ENCODE data around the gene ZNF831. TPM values are rescaled to one million over a fixed set of nuclear protein-coding genes. Genes with fewer than 3 reads are reported as not detected.

ZNF831 gene
- total RNA-seq, 1 donor from 2014 or later = 1.4 TPM

DNA sequence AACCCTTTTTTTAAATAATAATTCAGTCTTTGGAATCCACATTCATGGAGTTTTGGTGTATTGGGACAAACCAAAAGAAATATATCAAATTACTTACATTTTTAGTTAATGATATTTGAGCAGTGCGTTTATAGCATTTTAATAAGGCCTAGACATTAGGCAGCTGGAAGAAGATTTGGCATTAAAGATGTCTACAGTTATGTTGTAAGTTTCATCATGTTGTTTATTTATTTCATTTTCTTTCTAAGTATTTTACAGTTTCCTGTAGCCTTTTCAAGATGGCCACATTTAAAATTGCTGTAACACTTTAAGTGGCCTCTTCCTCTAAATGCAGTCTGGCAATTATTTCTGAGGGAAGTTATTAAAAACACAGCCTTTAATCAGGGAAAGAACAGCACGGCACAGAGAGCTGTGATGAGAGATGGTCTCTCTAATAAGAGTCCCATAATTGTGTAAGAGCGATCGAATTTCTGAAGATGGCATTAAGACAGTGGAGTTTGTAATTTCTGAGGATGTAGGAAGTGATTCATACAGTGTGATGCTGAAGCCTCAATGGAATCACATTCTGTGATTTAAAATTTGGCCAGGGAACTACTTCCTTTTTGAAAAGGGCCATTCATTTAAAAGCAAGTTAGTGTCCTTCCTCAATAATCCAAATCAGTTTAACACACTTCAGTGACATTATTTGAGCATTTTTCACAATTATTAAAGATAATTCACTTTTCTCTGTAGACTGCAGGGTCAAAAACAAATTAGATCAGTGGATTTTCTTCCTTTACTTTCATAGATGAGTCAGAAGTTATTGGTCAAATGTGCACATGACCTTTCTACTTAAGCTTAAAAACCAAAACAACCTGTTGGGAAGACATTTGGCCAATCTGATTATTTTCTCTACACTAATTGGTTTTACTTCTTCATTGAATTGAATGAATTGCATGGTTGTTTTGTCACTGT, 84.4 kb downstream of the ZNF831 start:
- DNase-seq (ENCODE audit: low spot score) = no peak

DNA sequence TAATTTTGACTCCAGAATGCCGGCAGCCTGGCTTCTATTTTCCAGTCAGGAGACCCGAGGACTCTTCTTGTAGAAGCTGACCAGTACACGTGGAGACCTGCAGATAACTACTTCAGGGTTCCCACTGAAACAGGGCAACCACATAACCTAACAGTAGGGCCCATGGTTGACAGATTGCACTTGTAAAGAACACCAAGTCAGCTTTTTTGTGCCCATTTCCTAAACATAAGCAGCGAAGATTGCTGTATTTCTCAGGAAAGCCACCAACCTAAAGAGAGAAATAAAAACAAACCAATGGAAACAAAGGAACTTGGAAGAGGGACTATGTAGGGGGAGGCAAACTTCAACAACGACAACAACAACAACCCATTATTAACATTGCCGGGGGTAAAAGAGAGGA, 86.7 kb downstream of the ZNF831 start:
- no peak for DNase-seq (ENCODE audit: low spot score)

DNA sequence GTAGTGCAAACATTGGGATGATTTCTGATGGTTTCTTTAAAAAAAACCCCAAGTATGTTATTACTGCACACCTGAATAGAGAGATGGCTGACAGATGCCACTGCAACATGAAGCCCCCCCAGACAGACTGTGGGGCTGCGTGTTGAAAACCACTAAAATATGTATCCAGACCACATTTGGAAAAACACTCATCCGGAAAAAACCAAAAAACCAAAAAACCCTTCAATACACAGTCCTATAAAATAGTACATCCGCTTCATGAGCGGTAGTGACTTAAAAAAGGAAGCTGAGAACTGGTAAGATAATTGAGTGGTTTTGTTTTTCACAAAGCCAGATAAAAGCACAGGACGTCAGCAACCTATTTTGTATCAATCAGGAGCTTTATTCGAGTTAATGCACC, 89.7 kb downstream of the ZNF831 start:
- DNase-seq (ENCODE audit: low spot score) = no peak

DNA sequence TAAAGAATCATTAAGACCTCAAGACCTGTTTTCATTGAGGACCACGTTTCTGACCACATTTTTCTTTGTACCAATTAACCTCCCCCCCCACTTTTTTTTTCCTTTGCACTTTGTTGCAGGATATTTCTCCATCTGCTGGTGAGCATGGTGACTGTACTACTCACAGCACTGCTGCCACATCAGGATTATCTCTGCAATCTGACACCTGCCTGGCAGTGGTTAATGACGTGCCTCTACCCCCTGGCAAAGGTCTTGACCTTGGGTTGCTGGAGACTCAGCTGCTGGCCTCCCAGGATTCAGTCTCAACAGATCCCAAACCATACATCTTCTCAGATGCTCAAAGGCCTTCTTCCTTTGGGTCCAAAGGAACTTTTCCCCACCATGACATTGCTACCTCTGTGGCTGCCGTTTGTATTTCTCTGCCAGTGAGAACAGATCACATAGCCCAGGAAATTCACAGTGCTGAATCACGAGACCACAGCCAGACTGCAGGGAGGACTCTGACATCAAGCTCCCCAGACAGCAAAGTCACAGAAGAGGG, 90.2 kb downstream of the ZNF831 start:
- no peak for DNase-seq (ENCODE audit: low spot score)

DNA sequence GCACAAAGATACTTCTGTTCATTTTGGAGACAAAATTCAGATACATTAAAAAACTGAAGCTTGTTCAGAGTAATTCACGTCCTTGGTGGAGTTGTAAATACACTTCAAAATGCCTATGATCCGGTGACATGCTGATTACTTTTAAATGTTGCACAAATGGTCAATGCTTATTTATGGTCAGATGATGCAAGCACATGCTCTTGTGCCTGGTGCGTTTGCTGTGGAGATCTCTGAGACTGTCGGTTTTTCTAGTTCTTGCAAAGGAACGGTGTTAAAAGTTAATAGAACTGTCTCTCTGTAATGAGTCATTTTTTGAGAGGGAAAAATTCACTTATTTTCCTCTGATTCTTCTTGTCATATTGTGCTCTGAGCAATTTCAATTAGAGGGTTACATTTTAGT, 91.6 kb downstream of the ZNF831 start:
- DNase-seq (ENCODE audit: low spot score) = no peak

DNA sequence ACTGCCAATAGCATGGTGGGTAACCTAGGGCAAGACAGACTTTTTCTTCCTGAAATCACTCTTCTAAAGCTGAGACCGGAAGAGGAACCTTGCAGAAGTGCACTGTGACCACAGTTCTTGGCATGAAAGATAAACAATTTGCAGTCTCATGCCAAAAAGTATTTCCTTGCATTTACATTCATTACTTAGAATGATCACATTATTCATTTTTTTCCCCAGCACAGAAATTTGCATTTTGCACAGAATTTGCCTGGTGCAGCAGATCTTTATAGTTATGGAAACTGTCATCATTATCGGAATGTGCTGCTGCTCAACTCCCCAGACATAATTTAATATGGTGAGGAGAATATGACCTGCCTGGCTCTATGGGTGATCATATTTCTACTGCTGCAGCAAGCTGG, 94.6 kb downstream of the ZNF831 start:
- no peak for DNase-seq (ENCODE audit: low spot score)

DNA sequence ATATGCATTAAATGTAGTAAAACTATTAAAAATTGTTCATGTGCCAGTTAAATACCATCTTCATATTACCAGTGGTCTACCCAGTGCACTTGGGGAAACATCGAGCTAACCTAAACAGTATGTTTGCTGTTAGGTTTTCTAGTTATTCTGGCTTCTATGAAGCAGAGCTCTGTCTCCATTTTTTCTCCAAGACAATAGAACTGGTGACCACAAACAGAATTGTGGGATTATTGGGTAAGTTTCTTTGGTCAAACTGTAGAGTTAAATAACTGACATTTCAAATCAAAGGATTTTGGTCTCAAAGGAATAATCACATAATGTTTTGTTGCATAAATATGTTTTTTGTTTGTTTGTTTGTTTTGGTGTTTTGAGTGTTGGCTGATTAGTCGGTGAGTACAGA, 96.3 kb downstream of the ZNF831 start:
- DNase-seq (ENCODE audit: low spot score) = no peak

DNA sequence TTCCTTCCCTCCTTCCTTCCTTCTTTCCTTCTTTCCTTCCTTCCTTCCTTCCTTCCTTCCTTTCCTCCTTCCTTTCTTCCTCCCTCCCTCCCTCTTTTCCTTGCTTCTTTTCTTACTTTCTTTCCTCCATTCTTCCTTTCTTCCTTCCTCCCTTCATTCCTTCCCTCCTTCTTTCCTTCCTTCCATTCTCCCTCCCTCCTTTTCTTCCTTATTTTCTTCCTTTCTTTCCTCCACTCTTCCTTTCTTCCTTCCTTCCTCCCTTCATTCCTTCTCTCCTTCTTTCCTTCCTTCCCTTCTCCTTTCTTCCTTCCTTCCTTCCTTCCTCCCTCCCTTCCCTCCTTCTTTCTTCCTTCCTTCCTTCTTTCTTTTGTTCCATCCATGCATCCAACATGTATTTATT, 101.7 kb downstream of the ZNF831 start:
- DNase-seq (ENCODE audit: low spot score) = no peak

DNA sequence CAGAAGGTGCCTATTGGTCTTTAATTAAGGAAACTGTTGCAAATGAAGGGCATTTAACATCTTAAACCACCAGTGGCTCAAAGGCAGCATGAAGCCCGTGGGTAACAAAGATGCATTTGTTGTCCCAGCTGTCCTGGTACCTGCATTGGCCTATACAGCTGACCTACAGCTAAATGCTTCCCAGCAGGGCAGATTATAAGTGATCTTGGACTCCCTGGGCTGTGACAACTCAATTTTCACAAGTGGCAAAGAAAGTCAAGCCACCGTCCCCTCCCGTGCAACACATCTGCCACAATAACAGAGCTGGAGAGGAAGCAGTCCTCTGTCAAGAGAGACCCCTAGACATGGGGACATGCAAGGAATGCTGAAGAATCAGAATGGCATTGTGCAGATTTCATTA, 105.2 kb downstream of the ZNF831 start:
- DNase-seq (ENCODE audit: low spot score) = no peak

DNA sequence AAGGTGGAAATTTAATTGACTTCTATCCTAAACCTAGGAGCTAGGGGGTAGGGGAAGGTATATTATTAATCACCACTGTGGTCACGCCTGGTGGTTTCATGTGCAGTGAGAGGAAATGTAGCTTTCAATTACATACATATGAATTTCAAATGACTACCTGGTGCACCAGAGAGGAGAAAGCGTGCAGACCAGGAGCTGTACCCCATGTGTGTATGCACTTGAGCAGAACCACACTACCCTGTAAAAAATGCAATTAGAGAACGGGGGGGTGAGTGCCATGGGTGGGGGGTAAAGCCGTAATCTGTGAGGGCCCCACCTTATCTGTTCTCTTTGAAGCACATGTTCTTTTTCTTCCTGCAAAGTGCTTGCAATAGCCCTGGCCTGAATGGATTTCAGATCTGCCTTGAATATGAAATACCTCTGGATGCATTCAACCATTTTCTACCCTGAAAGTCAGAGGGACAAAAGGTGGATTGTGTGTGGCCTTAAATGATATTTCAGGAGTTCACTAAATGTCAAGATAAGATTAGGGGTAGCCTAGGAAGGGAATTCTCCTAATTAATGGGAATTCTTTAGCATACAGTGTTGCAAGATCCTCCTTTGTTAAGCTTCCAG, 105.9 kb downstream of the ZNF831 start:
- DNase-seq (ENCODE audit: low spot score) = no peak

DNA sequence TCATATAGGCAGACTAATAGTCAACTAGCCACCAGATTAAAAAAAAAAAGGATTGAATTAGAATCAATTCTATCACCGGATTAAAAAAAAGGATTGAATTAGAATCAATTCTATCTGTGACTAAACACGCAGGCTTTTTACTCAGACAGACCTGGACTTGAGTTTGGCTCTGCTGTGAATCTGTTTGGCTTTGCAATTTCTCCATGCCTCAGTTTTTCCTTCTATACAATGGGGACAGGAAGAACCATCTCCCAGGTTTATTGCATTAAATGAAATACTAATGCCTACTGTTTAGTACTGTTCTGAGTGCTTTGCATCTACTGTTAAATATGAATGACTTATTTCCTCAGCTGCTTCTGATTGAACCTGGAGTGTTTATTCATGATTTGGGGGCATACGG, 106.8 kb downstream of the ZNF831 start:
- no peak for DNase-seq (ENCODE audit: low spot score)

DNA sequence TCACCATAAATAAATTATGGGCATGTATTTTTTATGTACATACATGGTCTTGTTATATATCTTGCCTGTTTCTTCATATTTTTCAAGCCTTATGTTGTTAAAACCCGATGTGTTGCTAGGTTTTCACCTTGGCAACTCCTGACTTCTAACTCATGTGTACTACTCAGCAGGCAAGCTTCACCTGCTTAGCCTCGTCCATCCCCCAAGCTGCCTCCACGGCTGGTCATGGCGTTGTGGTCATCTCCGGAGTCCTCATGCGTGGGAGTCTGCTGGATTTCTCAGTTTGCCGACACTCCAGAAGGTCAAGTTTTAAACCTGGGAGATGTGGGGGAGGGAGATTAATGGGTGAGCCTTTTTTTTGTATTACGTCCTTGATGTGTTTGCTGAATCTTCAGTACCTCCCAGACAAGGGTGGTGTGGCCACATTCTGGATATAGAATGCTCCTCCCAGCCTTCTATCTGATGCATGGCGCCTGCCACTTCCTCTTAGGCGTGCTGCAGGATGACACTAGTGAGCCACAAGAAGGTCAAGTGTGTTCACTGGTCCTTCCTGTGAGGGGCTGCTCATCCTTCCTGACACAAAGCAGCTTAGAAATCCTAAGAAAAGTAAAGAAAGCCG, 110.2 kb downstream of the ZNF831 start:
- no peak for DNase-seq (ENCODE audit: low spot score)

DNA sequence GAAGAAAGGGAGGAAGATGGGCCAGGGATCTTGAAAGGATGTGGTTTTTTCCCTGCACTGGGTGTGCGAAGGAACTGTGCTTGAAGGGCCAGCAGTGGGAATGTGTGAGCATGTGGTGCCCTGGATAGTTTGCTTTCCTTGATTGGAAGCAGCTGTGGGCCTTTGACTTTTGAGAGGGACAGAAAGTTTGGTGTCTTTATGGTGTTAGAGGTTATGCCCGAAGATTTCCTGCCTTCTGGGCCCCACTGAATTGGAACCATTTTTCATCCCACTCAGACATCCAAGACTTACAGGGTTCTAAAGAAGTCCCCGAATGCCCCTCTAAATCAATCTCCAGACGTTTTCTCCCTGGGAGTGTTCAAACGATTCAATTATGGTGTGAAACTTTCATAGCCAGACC, 113.3 kb downstream of the ZNF831 start:
- no peak for DNase-seq (ENCODE audit: low spot score)

DNA sequence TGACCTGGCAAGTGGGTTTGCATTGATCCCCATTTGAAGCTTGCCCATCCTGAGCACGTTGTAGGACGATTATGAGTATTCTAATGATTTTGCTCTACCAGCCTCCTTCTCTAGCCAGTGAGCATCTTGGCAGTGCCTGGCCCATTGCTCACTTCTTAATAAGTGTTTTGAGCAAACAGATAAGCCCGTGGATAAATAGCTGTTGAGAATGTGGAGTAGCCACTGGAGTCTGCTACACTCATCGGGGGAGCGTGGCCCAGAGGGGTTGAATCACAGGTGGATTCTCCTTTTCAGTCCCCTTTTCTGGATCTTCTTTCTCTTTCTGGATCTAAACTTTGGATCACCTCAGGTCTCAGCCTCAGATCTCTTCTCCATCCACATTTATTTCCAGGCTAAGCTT, 120.8 kb downstream of the ZNF831 start:
- no peak for DNase-seq (ENCODE audit: low spot score)

DNA sequence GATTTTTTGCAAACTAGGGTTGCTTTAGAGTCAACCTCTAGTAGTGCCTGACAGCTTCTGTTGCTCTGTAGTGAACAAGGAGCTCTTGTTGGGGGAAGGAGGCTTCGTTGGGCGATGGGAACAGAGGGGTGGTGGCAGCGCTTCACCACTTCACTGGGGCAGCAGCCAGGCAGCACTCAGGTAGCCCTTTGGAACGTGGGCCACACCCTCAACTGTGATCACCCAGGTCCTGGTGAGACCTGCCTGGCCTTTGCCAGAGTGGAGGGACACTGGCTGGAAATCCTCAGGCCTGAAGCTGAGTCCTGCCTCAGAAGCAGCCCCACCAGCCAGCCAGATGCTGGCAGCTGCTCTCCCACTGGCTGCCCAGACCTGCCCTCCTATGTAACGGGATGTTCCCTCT, 126.4 kb downstream of the ZNF831 start:
- DNase-seq (ENCODE audit: low spot score) = no peak

DNA sequence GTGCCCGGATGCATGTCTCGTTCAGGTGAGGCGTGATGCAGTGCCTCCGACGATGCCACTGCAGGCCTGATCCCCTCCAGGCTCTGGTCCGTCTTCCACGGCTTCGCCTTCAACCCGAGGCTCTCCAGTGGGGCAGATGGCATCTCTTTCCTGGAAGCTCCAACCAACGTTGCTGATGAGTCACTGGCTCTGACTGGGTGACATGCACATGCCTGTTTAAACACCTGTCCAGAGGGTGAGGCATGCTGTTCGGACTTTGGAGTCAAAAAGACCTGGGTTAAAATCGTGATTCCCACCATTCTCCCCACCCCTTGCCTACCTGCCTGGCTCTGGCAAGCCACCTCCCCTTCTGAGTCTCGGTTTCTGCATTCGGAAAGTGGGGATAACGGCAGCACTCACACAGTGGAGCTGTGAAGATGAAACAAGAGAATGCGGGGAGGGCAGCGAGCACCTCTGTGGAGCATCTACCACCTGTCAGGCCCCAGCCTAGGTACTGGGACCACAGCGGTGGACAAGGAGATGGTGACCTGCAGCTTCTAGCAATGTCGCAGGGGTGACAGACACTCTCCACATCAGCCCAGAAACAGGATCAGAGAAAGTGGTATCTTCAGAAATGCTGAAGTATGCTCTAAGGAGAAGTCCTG, 128.2 kb downstream of the ZNF831 start:
- peak; percentile 45 for DNase-seq (ENCODE audit: low spot score)

DNA sequence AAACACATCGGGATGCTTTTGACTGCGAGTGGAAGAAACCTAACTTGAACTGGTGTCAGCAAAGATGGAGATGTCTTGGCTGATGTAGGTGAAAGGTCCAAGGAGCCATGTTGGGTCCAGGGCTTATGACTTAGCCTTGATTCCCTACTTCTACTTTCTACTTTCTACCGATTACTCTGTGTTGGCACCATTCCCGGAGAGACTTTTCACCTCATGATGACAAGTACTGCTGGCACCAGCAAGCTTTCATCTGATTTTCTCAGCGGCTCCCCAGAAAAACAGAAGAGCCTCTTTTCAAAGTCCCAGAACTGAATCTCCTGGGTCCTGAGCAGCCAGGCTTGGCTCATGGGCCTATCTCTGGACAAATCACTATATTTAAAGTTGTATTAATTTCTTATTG, 131.9 kb downstream of the ZNF831 start:
- peak; percentile 67 for DNase-seq (ENCODE audit: low spot score)

DNA sequence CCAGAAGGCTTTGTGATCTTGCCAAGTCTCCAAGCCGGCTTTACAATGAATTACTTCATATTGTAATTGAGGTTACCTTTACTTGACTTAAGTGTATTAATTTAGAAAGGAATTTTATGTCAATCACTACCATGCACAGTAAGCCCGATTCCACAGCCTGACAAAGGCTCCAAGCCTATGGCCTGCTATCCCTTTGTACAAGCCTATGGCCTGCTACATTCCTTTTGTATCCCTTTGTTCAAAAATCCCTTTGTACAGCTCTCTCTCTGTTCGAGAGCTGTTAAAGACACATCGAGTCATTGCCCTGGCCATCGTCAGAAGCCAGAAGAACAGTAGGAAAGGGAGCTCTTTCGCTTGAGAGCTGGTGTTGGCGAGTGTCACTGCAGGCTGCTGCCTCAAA, 134.1 kb downstream of the ZNF831 start:
- DNase-seq (ENCODE audit: low spot score) = no peak

DNA sequence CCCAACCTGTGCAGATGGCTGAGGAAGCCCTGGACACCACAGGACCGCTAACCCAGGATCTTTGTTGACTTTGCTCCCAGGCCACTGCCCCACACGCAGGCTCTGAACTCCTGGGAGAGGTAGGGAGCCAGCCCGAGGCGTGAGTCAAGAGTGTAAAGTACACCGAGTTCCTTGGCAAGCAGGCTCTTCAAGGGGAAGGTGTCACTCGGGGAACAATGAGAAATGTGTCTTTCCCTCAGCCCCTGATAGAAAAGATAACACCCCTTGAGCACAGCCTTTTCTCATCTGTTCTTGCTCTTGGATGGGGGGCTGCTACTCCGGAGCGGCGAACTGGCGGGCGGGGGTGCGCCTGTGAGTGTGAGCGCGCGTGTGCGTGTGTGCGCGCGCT, 136.3 kb downstream of the ZNF831 start:
- DNase-seq (ENCODE audit: low spot score) = peak; percentile 83

DNA sequence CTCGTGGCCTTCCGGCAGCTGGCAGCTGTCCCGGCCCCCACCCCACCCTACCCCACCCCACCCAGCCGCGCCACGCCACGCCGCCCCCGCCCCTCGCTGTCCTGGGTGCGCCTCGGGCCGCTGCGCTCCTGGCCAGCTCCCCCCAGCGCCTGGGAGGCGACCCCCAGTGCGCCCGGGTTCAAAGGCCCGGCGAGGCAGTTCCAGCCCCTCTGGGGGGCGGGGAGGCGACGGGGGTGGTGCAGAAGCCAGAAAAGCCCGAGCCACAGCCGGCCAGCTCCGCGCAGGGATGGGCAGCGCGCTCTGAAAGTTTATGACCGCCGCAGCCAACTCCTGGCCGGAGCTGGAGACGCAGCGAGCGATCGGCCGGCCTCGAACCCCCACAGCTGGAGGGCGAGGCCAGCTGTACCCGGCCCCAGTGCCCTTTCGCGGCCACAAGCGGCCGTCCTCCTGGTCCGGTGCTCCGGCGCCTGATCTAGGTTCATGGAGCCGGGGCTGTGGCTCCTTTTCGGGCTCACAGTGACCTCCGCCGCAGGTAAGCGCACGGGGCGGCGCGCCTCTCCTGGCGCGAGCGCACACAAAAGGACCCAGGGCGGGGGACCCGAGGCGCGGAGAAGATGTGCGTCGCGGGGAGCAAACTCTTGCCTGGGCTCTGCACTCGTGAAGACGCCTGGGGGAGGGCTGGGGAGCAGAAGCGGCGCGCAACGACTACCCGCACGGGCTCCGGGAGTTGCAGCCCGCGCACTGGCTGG, 136.9 kb downstream of the ZNF831 start, which contains the start of gene EDN3:
TSS of gene EDN3 (plus strand) at position 279 of the 749 bp plus-strand sequence. CDS start at position 481, 202 bp downstream.
- no peak for DNase-seq (ENCODE audit: low spot score)

DNA sequence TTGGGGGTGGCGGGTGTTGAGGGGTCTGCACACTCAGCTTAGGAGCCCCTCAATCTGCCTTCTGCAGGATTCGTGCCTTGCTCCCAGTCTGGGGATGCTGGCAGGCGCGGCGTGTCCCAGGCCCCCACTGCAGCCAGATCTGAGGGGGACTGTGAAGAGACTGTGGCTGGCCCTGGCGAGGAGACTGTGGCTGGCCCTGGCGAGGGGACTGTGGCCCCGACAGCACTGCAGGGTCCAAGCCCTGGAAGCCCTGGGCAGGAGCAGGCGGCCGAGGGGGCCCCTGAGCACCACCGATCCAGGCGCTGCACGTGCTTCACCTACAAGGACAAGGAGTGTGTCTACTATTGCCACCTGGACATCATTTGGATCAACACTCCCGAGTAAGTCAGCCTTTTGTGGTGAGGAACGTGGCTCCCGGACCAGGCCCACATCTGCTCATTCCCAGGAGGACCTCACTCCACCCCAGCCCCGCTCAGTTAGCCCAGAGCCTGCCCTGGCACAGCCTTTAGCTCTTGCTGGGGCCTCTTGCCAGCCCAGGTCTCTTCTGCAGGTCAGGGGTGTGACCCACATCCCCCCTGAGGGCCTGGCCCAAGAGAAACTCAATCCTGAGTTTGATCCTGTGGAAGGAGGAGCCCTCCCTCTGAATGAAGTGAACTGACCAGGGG, 137.9 kb downstream of the ZNF831 start:
- DNase-seq (ENCODE audit: low spot score) = no peak
